ENCODE results near the gene RAB3GAP1.

- TF ChIP-seq CTCF (conservative IDR thresholded peaks at IDR 0.05) (no peak), ZFX (IDR thresholded peaks at IDR 0.05) (no peak)
These were observed 122.1 kb downstream of the RAB3GAP1 start for GRCh38 chr2:135174049-135174809.
